ENCODE measurements around the gene ERFL. TPM values are rescaled to one million over a fixed set of nuclear protein-coding genes. Genes with fewer than 3 reads are reported as not detected.

Gene ERFL
- total RNA-seq, 1 donor from 2014 or later = 0.67 TPM

DNA sequence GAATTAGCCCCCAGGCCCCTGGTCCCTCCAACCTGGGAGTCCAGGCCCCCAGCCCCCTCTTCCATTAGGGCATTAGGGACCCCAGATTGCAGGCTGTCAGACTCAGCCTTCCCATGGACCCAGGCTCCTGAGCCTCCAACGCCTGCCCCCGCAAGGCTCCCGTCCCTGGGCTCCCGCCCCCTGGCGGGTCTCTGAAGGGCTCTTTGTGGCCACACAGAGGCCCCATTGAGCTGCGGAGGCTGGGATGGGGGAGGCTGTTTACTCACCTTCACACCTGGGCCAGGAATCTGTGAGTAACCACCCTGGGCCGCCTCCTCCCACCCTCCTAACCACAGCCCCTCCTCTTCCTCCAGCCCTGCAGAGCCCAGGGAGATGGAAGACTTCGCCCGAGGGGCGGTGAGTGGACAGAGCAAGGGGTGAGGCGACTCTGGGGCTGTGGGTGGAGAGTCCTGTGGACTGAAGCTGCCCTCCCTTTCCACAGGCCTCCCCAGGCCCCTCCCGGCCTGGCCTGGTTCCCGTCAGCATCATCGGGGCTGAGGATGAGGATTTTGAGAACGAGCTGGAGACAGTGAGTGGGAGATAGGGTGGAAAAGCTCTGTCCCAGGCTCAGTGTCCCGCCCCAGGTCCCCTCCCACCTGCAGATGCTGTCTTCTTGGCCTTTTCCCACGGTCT is 40.4 kb downstream of the ERFL start:
- Mint-ChIP-seq H3K4me3 (no peak overlapping the region), H3K27me3 (ENCODE audit: low read depth) (peaks cover 6% of the 10 kb centered on the region), H3K36me3 (peaks cover 5% of the 10 kb centered on the region), H3K4me1 (peaks cover 19% of the 10 kb centered on the region), H3K27ac (no peak overlapping the region), H3K9me3 (no peaks in the 10 kb centered on the region)
- TF ChIP-seq CTCF (IDR thresholded peaks at IDR 0.05; ENCODE audit: unreplicated experiment) = no peak
- no peak for DNase-seq (ENCODE audit: low spot score in 2 of 2, unreplicated experiment in 2 of 2)

DNA sequence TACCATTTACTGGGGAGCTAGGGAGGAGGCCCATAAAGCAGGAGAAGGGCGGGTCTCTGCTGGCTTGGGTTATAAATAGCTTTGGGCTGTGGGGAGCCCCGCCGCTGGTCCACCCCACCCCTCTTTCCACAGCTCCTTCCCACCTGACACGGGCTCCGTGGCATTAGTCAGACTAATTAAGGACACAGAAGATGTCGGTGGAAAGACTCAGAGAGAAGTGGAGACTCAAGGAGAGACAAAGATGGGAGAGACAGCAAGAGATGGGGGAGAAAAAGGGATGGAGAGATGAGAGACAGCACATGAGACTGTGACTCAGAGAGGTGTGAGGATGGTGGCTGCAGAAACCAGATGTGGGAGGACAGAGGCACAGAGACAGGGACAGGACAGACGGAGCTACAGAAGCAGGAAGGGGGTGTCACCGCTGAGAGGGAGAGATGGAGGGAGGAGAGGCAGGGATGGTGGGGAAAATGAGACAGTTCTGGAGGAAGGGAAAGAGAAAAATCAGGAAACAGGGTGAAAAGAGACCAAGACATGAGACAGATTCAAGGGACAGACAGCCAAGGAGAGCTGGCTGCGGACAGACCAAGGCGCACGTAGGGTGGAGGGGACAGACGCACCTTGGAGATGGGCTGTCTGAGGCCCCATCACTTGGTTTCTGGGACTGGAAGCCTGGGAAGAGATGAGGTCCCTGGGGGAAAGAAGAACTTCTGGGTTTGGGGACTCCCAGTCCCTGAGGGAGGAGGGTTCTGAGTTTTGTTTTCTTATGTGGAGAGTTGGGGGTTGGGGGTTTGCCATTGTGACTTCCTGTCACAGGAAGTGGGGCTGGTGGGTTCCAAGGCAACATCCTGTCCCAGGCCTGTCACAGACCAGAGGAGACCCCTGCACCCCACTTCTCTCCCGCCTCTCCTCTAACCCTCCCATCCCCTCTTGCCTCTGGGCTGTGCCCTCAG is 41.2 kb downstream of the ERFL start:
- H3K4me3 Mint-ChIP-seq = no peak overlapping the region
- no peak overlapping the region for H3K27ac Mint-ChIP-seq
- peaks cover 12% of the 10 kb centered on the region for H3K27me3 Mint-ChIP-seq (ENCODE audit: low read depth)
- no peak for TF ChIP-seq CTCF (IDR thresholded peaks at IDR 0.05; ENCODE audit: unreplicated experiment)
- peaks cover 24% of the 10 kb centered on the region for H3K4me1 Mint-ChIP-seq
- peaks cover 5% of the 10 kb centered on the region for H3K36me3 Mint-ChIP-seq
- H3K9me3 Mint-ChIP-seq = no peaks in the 10 kb centered on the region
- no peak for DNase-seq (ENCODE audit: low spot score in 2 of 2, unreplicated experiment in 2 of 2)

DNA sequence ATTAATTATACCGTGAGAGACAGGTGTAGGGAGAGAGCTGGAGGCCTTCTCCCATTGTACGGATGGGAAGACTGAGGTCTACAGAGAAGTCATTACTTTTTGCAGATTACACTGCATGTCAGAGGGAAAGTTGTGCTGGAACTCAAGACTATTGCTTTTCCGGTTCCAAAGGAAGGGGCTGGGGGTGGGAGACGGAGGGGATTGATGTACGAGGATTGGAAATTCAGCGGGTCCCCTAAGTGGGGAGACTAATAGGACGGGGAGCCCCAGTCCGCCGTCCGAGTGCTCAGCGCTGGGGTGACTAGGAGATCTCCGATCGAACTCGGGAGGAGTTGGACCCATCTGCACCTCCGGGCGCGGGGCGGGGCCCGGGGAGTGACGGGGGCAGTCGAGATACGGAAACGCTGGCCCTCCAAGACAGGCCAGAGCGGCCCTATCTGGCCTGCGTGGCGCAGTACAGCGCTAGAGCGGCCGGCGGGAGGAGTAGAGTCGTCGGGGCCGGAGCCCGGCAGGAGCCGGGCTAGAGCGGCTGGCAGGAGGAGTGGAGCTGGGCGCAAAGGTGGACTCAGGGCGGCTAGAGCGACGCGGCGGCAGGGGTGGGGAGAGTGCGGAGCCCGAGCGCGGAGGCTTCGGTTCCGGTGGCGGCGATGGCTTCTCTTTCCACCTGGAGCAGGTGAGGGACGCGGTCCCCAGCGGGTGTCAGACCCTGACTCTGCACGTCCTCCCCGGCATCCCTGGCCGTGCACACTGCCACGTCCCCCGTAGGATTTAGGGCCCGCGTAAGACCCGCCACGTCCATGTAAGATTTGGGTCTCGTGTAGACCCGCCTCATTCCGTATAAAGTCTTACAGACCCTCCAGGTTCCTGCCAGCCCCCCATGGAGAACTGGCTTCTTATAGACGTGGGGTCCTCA is 44.2 kb downstream of the ERFL start:
- DNase-seq (ENCODE audit: low spot score in 2 of 2, unreplicated experiment in 2 of 2) = peak; percentile 84 to 89
- Mint-ChIP-seq H3K36me3 (no peaks in the 10 kb centered on the region), H3K27ac (peak overlapping the region; percentile 87), H3K27me3 (ENCODE audit: low read depth) (peaks cover 33% of the 10 kb centered on the region), H3K4me3 (peak overlapping the region; percentile 93), H3K9me3 (no peaks in the 10 kb centered on the region), H3K4me1 (peaks cover 24% of the 10 kb centered on the region)
- no peak for TF ChIP-seq CTCF (IDR thresholded peaks at IDR 0.05; ENCODE audit: unreplicated experiment)

DNA sequence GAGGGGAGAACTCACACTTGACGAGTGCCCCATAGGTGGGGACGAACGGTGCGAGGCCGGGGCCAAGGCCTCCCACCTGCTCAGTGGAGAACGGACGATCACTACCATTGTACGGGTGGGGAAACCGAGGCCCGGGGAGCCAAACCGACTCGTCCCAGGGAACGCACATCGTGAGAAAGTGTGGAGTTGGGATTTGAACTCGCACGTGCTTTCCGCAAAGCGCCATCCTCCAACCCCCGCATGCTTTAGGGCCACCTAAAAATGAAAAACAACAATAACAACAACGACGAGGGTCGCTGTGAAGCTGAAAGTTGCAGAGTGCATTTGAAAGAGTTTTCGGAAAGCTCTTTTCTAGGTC is 44.8 kb downstream of the ERFL start:
- H3K36me3 Mint-ChIP-seq = no peaks in the 10 kb centered on the region
- H3K4me1 Mint-ChIP-seq = peaks cover 24% of the 10 kb centered on the region
- peaks cover 37% of the 10 kb centered on the region for H3K27me3 Mint-ChIP-seq (ENCODE audit: low read depth)
- no peak for DNase-seq (ENCODE audit: low spot score in 2 of 2, unreplicated experiment in 2 of 2)
- H3K9me3 Mint-ChIP-seq = no peaks in the 10 kb centered on the region
- TF ChIP-seq CTCF (IDR thresholded peaks at IDR 0.05; ENCODE audit: unreplicated experiment) = no peak
- H3K27ac Mint-ChIP-seq = peak overlapping the region; percentile 87
- H3K4me3 Mint-ChIP-seq = peak overlapping the region; percentile 93

Data from mesothelial cell of epicardium (in vitro differentiated cells).